Astrocyte (in vitro differentiated cells and primary cell): ENCODE measurements around the gene COX20.

Experiments
- CTCF ChIP-seq: IDR thresholded peaks from 2 replicates; pipeline ENCODE4 v1.5.1; 2011; ENCODE audit warnings: low read depth, mild to moderate bottlenecking, inconsistent platforms, low read length, moderate library complexity; ENCODE audit not compliant: insufficient read depth
- EZH2 ChIP-seq: IDR thresholded peaks from 2 replicates; pipeline ENCODE4 v1.6.1; 2012; ENCODE audit warnings: mild to moderate bottlenecking, low read length, inconsistent platforms; ENCODE audit not compliant: insufficient read depth

GRCh38 chr1:244822878-244823277 is 12.6 kb upstream of the COX20 start:
- TF ChIP-seq EZH2 (no peak), CTCF (no peak)
